HepG2 (cell line): ENCODE data around the gene BCL2L13. TPM values are rescaled to one million over a fixed set of nuclear protein-coding genes. Genes with fewer than 3 reads are reported as not detected.
A peak's percentile ranks its signal among the peaks of the same experiment; 100 is the strongest.

Source experiments
- ARID2 ChIP-seq: sonication (generic); formaldehyde crosslinking; IDR thresholded peaks from 2 replicates; pipeline ENCODE4 v1.8.1; 2022; ENCODE audit warnings: mild to moderate bottlenecking, missing genetic modification reagents, borderline replicate concordance
- ARNT ChIP-seq: fragments of 450-650 bp; IDR thresholded peaks from 2 replicates; pipeline ENCODE4 v1.6.1; 2017
- CEBPB ChIP-seq: IDR thresholded peaks from 2 replicates; pipeline ENCODE4 v1.6.1; 2011; ENCODE audit warnings: low read depth, low read length, improper control_type of control experiment, borderline replicate concordance
- EEA1 ChIP-seq: sonication (generic); formaldehyde crosslinking; IDR thresholded peaks from 2 replicates; pipeline ENCODE4 v1.5.1; 2020; ENCODE audit warnings: mild to moderate bottlenecking, missing genetic modification reagents, borderline replicate concordance
- HOXA7 ChIP-seq: sonication (generic); formaldehyde crosslinking; IDR thresholded peaks from 2 replicates; pipeline ENCODE4 v1.8.1; 2022; ENCODE audit warnings: mild to moderate bottlenecking, missing genetic modification reagents, moderate library complexity
- MBD4 ChIP-seq: IDR thresholded peaks from 2 replicates; pipeline ENCODE4 v1.6.1; 2012; ENCODE audit warnings: low read length, inconsistent platforms, borderline replicate concordance
- NCOA5 ChIP-seq: sonication (generic); formaldehyde crosslinking; IDR thresholded peaks from 2 replicates; pipeline ENCODE4 v1.4.0; 2020; ENCODE audit warnings: missing genetic modification reagents
- SIX4 ChIP-seq: sonication (generic); formaldehyde crosslinking; IDR thresholded peaks from 2 replicates; pipeline ENCODE4 v1.4.0; 2020; ENCODE audit warnings: missing genetic modification reagents
- STAG1 ChIP-seq: sonication (generic); formaldehyde crosslinking; IDR thresholded peaks from 2 replicates; pipeline ENCODE4 v1.4.0; 2020; ENCODE audit warnings: missing genetic modification reagents
- WIZ ChIP-seq: sonication (generic); formaldehyde crosslinking; IDR thresholded peaks from 2 replicates; pipeline ENCODE4 v1.5.1; 2020; ENCODE audit warnings: mild to moderate bottlenecking, missing genetic modification reagents
- ZNF256 ChIP-seq: sonication (generic); formaldehyde crosslinking; conservative IDR thresholded peaks from 2 replicates; pipeline ENCODE4 v1.4.0; 2020; ENCODE audit warnings: missing genetic modification reagents
- ZNF546 ChIP-seq: sonication (generic); formaldehyde crosslinking; conservative IDR thresholded peaks from 2 replicates; pipeline ENCODE4 v1.8.1; 2023; ENCODE audit warnings: mild to moderate bottlenecking, missing genetic modification reagents
- ZNF761 ChIP-seq: sonication (generic); formaldehyde crosslinking; conservative IDR thresholded peaks from 2 replicates; pipeline ENCODE4 v1.4.0; 2020; ENCODE audit warnings: mild to moderate bottlenecking, missing genetic modification reagents
- ZNF772 ChIP-seq: sonication (generic); formaldehyde crosslinking; IDR thresholded peaks from 2 replicates; pipeline ENCODE4 v1.5.0; 2020; ENCODE audit warnings: mild to moderate bottlenecking, missing genetic modification reagents
- ZNF777 ChIP-seq: sonication (generic); formaldehyde crosslinking; IDR thresholded peaks from 2 replicates; pipeline ENCODE4 v1.4.0; 2020; ENCODE audit warnings: missing genetic modification reagents
- ZNF781 ChIP-seq: sonication (generic); formaldehyde crosslinking; IDR thresholded peaks from 2 replicates; pipeline ENCODE4 v1.5.1; 2020; ENCODE audit warnings: borderline replicate concordance, mild to moderate bottlenecking, missing genetic modification reagents; ENCODE audit errors: not compliant biosample characterization
- polyA plus RNA-seq, 8 experiments: library from polyadenylated mRNA; depleted of rRNA in 3 of 8; stranded (reverse) in 7 of 8; unstranded in 1 of 8; fragments of >200 nt; fragmentation: Illumina TruSeq in 4 of 8; extraction: Trizol in 4 of 8; gene quantifications; 2 replicates each; pipeline versions ENCODE4 v1.2.1 to v1.2.3, GENCODE V29; 2011 to 2016; ENCODE audit warnings: low read depth in 4 of 8, missing spikeins in 1 of 8, mixed read lengths in 1 of 8; ENCODE audit not compliant: insufficient read depth in 1 of 8
- total RNA-seq, 5 experiments: library from RNA; depleted of rRNA; stranded (reverse); fragments of >200 nt; fragmentation: Illumina TruSeq; extraction: Trizol; gene quantifications; 2 replicates each; pipeline ENCODE4 v1.2.3, GENCODE V29; 2016; ENCODE audit warnings: low read depth in 1 of 5
- TF ChIP-seq, protein P1 (sequence below): sonication (generic); formaldehyde crosslinking; IDR thresholded peaks from 2 replicates; pipeline ENCODE4 v1.8.0; 2022; ENCODE audit warnings: missing genetic modification reagents, low read depth, mild to moderate bottlenecking, borderline replicate concordance
- TF ChIP-seq, protein P2 (sequence below): sonication (generic); formaldehyde crosslinking; IDR thresholded peaks from 2 replicates; pipeline ENCODE4 v1.4.0; 2020; ENCODE audit warnings: missing genetic modification reagents, borderline replicate concordance
- TF ChIP-seq, protein P3 (sequence below): IDR thresholded peaks from 2 replicates; pipeline ENCODE4 v1.6.1; 2016; ENCODE audit warnings: missing compliant biosample characterization, missing genetic modification reagents, borderline replicate concordance
- TF ChIP-seq, protein P4 (sequence below): sonication (generic); formaldehyde crosslinking; IDR thresholded peaks from 2 replicates; pipeline ENCODE4 v1.4.0; 2020; ENCODE audit warnings: mild to moderate bottlenecking, missing genetic modification reagents

BCL2L13 gene
- total and polyA plus RNA-seq, 2 of the 13 experiments (the other 11 are each of a cell fraction or from before 2014, with no cell fraction given), result 13.5 to 14.6 TPM

DNA sequence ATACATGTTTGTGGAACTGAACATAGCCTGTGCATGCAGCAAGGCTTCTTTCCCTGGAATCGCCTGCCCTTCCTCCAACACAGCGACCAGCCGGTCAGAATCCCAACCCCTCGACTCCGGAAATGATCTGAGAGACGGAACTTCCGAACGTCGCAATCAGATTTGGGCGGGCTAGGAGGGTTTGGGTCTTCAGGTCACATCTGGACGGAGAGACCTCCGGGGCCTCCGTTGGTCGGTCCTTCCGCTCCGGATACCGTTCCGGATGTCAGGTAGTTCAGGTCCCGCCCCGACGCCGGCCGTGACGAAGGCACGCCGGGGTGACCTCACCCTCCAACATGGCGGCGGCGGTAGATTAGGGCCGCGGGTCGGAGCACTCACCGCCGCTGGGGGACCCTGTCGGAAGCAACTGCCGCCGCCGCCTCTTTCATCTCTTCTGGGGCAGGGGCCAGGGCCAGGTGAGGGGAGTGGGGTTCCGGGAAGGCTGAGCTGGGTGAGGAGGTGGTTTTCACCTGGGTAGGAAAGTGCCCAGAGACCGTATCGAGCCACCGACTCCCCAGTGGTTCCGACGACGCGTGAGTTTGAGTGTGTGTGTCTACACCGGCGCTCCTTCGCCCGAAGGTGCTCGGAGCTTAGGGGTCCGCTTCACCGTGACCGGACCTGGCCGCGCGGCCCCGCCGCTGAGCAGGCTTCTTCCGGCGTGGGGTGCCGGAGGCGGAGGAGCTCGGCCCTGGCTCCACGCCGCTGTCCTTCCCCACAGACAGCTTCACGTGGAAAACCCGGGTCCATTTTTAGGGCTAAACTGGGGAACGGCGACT lies at the start of gene BCL2L13 (continued):
- TF ChIP-seq MBD4, result no peak
- TF ChIP-seq ZNF761 (CRISPR knock-in tag), result 0 out of 2 replicates have a peak, but pooled peaks have one; percentile 64
- no peak for TF ChIP-seq STAG1 (CRISPR knock-in tag)
- TF ChIP-seq, protein P1, sequence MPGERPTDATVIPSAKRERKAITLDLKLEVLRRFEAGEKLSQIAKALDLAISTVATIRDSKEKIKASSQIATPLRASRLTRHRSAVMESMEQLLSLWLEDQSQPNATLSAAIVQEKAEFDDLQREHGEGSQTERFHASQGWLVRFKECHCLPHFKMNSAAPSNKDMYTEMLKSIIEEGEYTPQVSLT (CRISPR knock-in tag), result no peak; the same call in 1 of the 2 replicates
- TF ChIP-seq, protein P2, sequence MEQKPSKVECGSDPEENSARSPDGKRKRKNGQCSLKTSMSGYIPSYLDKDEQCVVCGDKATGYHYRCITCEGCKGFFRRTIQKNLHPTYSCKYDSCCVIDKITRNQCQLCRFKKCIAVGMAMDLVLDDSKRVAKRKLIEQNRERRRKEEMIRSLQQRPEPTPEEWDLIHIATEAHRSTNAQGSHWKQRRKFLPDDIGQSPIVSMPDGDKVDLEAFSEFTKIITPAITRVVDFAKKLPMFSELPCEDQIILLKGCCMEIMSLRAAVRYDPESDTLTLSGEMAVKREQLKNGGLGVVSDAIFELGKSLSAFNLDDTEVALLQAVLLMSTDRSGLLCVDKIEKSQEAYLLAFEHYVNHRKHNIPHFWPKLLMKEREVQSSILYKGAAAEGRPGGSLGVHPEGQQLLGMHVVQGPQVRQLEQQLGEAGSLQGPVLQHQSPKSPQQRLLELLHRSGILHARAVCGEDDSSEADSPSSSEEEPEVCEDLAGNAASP (CRISPR knock-in tag), result peak; percentile 16; the same call in 1 of the 2 replicates
- peak; percentile 49; the same call in 1 of the 2 replicates for TF ChIP-seq ZNF772 (CRISPR knock-in tag)
- TF ChIP-seq, protein P3, sequence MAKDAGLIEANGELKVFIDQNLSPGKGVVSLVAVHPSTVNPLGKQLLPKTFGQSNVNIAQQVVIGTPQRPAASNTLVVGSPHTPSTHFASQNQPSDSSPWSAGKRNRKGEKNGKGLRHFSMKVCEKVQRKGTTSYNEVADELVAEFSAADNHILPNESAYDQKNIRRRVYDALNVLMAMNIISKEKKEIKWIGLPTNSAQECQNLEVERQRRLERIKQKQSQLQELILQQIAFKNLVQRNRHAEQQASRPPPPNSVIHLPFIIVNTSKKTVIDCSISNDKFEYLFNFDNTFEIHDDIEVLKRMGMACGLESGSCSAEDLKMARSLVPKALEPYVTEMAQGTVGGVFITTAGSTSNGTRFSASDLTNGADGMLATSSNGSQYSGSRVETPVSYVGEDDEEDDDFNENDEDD (CRISPR knock-in tag), result peak; percentile 52; the same call in 1 of the 2 replicates
- TF ChIP-seq SIX4 (CRISPR knock-in tag), result no peak
- no peak for TF ChIP-seq HOXA7 (CRISPR knock-in tag)
- no peak for TF ChIP-seq ARID2
- TF ChIP-seq CEBPB, result no peak
- no peak for TF ChIP-seq ZNF546 (CRISPR knock-in tag)
- TF ChIP-seq ZNF256 (CRISPR knock-in tag), result peak; percentile 38; the same call in 1 of the 2 replicates
- TF ChIP-seq ZNF781 (CRISPR knock-in tag), result no peak
- no peak for TF ChIP-seq ZNF777 (CRISPR knock-in tag)
- TF ChIP-seq, protein P4, sequence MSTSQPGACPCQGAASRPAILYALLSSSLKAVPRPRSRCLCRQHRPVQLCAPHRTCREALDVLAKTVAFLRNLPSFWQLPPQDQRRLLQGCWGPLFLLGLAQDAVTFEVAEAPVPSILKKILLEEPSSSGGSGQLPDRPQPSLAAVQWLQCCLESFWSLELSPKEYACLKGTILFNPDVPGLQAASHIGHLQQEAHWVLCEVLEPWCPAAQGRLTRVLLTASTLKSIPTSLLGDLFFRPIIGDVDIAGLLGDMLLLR (CRISPR knock-in tag), result no peak; the same call in 1 of the 2 replicates
- TF ChIP-seq WIZ (CRISPR knock-in tag), result no peak; the same call in 1 of the 2 replicates
- TF ChIP-seq NCOA5, result no peak
- TF ChIP-seq EEA1, result no peak
- TF ChIP-seq ARNT, result no peak
